Lower leg skin (tissue), 3 donors: Measurements from ENCODE around the gene SUFU.

ENCODE experiments used
- CTCF ChIP-seq, 3 donors: fragments of 450-650 bp; IDR thresholded peaks; one replicate each; pipeline ENCODE4 v1.5.1; 2016; ENCODE audit warnings: antibody characterized with exemption in 3 of 3, mild to moderate bottlenecking in 3 of 3, moderate library complexity in 2 of 3
- POLR2A ChIP-seq, 2 donors: fragments of 450-650 bp; IDR thresholded peaks; one replicate each; pipeline ENCODE4 v1.6.1; 2016 to 2017; ENCODE audit warnings: antibody characterized with exemption in 2 of 2, mild to moderate bottlenecking in 1 of 2, moderate library complexity in 1 of 2

DNA sequence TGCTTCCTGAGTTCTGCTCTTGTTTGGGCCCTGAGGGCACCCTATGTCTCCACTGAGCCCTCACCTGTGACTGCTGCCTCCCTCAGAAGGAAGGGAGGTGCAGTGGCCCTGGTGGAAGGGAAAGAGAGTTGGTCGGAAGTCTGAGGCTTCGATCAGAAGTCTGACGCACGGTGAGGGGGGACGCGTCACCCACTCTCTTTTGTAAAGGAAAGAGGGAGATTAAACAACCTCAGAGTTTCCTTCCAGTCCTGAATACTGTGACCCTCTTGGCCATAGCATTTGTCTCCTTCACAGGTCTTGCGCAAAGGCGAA is 109.1 kb downstream of the SUFU start:
- no peak for TF ChIP-seq POLR2A (IDR thresholded peaks at IDR 0.05)
- TF ChIP-seq CTCF (IDR thresholded peaks at IDR 0.05) = no peak
